CD1c-positive myeloid dendritic cell (primary cell): ENCODE measurements around the gene MICALL1.
"Not testable (repeated sequence)": the region's sequence is repeated elsewhere in the genome, so short reads cannot be mapped to it uniquely, and the experiment has no call there.

Experiments
- DNase-seq: peaks from one replicate; pipeline ENCODE4 v3.0.0-alpha.2; 2016; ENCODE audit errors: extremely low spot score

Gene MICALL1

DNA sequence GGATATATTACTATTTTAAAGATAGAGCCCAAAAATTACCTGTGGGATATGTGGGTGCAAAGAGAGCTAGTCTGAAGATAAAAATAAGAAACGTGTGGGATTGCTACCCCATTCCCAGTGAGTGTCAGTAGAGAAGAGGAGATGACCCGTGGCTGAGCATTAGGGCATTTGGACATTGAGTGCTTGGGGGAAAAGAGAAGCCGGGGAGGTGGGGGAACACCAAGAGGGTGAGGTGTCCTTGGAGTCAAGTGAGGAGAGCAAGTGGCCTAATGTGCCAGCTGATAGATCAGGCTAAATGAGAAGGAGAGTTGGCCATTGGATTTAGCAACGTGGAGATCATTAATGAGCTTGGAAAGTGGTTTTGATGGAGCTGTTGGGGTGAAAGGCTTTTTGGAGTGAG lies 48.6 kb downstream of the MICALL1 start:
- DNase-seq, result no peak

DNA sequence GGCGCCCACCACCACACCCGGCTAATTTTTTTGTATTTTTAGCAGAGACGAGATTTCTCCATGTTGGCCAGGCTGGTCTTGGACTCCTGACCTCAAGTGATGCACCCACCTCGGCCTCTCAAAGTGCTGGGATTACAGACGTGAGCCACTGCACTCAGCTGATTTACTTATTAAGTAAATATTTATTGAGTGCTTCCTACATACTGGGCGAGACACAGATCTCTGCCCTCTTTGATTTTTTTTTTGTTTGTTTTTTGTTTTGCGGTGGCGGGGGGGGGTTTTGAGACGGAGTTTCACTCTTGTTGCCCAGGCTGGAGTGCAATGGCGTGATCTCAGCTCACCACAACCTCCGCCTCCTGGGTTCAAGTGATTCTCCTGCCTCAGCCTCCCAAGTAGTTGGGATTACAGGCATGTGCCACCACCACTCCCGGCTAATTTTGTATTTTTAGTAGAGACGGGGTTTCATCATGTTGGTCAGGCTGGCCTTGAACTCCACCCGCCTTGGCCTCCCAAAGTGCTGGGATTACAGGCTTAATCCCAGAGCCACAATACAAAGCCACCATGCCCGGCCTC lies 49.8 kb downstream of the MICALL1 start:
- not testable (repeated sequence) for DNase-seq

DNA sequence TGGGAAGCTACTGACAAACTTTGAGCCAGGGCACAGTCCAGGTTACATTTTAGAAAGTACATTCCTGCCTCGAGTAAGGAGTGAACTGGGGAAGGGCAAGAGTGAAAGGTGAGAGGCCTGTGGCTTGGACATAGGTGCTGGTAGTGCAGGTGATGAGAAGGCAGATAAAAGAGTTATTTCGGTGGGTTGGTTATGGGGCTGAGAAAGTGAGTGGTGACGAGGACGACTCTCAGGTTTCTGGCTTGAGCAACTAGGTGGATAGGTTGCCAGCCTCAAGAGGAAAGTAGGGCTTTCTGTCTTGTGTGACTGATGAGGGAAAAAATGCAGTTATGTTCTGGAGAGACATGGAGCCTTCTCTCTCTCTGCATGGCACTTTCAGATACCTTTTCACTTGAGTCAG lies 51.1 kb downstream of the MICALL1 start:
- no peak for DNase-seq

DNA sequence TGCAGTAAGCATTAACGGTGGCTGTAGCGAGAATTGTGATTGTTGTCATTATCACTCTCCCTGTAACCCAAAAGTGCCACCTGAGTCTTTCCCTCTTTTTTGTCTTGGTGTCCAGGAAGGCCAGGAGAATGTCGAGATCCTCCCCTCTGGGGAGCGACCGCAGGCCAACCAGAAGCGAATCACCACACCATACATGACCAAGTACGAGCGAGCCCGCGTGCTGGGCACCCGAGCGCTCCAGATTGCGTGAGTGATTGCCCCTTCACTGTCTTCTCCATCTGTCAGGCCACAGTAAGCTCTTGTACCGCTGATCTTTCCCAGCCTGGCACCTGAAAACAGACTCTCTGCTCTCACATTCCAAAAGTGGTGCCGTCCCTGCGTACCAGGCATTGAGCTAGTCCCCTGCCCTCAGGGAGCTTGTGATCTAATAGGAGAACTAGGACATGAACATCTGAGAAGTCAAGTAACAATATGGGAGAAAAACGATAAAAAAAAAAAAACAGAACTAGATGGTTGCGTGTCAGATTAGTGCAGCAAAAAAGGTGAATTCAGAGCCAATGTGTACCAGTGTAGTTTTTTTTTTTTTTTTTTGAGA lies 53.2 kb downstream of the MICALL1 start:
- no peak for DNase-seq

DNA sequence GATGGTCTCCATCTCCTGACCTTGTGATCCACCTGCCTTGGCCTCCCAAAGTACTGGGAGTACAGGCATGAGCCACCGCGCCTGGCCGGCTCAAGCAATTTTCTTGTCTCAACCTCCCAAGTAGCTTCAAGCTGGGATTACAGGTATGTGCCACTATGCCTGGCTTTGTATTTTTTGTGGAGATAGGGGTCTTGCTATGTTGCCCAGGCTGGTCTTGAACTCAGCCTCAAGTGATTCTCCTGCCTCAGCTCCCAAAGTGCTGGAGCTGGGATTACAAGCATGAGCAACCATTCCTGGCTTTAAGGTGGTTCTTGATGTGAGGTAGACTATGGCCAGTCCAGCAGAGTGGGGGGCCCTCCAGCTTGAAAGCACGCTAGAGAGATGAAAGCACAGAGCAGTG lies 55.0 kb downstream of the MICALL1 start:
- no peak for DNase-seq

DNA sequence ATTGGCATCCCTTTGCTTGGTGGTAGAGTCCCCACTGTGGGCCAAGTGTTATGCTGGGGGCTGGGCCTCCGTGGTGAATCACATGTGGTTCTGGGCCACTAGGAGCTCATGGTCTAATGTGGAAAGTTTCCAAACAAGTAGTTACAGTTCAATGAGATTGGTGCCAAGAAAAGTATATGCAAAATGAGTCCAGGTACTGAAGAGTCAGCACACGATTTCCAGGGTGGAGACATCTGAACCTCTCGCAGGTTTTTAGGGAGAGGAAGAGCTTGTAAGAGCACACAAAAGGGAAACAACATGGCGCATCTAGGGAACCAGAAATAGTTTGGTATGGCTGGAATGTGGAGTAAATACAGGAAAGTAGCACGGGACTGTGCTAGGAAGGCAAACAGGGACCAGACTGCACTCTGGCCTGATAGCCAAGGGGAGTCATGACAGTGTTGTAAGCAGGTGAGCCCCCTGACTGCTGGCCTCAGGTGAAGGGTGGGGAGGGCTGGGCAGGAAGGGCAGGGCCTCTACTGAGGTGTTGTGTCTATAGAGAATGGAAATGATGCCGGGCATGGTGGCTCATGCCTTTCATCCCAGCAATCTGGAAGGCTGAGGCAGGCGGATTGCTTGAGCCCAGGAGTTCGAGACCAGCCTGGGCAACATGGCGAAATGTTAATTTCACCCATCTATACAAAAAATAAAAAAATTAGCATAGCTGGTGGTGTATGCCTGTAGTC lies 60.0 kb downstream of the MICALL1 start:
- no peak for DNase-seq

DNA sequence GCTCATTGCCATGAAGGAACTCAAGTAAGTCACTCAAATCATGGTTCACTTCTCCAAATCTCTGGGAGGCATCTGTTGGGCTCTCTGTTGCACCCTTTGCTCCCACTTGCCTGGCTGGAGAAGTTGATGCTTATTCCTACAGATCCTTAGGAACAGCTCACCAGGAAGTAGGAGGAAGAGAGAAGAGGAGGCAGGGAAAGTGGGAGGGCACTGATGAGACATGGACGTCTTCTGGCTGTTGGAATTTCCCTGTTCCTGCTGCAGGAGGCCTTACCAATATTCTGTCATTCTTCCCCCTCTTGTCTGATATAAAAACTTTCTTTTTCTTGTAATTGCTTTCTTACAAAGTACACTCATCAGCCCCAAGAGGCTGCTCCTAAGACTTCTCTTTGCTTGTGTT lies 61.0 kb downstream of the MICALL1 start:
- DNase-seq, result no peak

DNA sequence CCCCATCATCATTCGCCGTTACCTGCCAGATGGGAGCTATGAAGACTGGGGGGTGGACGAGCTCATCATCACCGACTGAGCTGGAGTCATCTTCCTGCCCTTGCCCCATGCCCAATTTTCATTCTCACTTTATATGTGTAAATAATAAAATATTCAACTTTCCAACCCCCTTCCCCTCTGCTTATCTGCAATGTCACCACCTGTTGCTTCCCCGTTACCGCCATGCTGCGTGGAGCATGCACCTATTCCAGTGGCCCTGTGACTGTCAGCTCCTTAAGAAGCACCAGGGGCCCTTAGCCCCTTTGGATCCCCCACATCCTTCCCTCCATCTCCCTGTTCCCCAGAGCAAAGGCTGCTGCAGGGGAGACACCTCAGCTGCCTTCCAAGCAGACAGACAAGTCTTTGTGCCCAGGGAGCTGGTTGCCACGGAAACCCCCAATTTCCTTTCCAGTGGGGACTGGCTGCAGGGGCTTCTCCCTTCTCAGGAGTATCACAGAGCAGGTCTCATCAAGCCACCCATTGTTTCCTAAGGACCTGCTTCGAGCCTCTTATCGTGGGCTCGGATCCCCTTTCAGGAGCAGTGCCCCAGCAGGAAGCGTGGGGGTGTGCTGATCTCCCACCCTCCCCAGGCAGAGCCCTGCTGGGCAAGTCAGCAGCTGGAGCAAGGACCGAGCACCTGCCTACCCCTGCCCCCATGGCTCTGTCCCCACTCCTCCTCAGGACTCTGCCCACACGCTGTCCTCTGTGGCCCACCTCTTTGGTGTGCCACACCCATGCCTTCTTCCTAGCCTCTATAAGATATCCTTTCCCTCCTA lies 61.7 kb downstream of the MICALL1 start:
- DNase-seq, result no peak

DNA sequence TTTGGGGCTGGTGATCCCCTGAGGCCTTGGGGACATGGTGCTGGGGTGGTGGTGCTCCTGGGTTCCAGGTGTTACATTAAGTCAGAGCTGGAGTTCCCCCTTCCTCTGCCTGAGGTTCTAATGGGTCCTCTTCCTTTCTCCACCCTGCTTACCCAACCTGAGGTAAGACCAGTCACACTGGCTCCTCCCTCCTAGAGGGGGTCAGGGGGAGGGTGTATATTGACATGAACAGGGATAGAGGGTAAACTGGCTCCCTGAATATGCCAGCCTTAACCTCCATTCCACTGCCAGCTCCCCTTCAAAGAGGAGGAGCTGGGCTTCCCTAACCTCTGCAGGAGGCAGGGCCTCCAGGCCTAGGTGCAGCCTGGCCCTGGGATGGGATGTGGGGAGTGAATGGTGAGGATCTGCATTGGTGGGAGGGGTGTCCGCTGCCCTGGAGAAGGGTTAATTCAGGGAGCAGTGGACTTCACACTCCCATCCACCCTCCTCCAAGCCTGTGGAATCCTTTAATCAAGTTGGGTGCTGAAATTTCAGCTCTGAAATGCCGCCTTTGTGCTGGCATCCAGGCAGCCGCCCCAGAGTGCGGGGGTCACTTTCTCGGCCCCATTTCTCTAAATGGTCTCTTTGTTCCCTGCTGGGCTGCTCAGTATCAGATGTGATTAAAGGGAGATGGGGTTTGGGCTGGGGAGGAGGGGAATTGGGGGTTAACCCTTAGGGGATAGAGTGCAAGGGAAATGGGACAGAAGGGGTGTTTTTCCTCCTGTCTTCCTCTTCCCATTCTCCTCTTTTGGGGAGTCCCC lies 62.6 kb downstream of the MICALL1 start:
- no peak for DNase-seq

DNA sequence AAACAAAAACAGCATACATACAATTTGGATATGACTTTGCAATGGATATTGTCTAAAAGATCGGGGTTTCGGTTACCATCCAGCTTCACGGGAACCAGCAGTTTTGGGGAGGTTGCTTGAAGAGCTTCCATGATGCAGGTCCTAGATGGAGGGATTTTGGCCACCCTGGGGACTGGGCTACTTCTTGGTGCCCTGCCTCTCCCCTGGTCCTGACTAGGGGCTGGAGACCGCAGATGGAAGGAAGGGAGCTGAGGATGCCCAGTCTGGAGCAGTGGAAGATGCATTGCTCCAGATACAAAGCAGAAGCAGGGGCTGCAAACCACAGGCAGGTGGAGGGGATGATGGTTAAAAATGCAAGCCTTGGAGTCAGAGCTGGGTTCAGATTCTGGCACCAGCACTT lies 64.8 kb downstream of the MICALL1 start:
- no peak for DNase-seq

DNA sequence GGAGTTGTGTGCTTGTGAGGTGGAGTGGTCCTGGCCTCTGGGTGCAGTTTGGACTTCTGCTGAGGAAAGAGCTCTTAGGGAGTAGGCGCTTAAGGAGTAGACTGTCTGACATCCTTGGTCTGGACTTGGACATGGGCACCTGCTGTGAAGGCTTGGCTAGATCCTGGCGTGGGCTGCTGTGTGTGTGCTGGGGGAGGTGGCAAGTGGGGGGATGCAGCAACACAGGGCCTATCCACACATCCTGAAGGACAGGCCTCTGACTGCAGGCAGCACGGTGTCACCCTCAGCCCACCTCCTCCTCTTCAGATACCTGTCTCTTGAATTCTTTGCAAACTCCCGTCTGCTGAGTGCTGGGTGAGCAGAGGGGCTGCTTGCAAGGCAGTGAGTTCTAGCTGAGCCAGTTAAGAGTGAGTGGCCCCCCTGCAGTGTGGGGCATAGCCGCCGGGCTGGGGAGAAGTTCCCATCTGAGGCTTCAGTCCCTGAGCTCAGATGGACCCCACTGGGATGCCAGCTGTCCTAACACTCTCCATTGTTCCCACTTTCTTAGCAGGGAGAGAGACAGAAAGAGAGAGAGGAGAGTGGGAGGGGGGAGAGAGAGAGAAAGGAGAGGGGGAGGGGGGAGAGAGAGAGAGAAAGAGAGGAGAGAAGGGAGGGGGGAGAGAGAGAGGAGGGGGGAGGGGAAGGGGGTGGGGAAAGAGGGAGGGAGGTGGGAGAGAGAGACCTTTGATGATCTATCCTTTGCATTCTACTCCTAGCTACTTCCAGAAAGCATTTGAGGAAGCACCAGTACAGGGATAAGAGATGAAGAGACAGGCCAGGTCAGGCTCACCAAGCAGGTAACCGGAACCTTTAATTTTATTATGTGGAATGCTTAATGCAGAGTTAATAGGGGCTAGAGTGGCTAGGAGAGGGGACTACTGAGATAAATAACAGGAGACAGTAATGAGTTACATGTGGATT lies 65.7 kb downstream of the MICALL1 start:
- DNase-seq, result no peak

DNA sequence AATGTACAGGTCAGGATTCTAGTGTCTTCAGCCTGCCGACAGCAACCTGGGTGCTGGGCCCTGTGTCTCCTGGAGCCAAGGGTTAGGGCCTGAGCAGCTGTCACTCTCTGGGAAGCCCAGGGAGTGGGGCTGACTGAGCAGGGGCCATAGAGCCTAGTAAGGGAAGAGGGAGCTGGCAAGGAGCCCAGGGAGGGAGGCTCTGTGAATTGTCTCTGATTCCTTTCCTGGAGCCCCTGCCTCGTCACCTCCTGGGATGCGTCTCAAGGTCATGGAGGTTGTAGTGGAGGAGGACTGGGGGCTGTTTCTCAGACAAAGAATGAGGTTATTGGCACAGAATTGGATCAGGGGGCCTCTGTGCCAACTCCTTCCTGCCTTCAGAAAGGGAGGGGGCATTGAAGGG lies 66.4 kb downstream of the MICALL1 start:
- DNase-seq, result no peak

DNA sequence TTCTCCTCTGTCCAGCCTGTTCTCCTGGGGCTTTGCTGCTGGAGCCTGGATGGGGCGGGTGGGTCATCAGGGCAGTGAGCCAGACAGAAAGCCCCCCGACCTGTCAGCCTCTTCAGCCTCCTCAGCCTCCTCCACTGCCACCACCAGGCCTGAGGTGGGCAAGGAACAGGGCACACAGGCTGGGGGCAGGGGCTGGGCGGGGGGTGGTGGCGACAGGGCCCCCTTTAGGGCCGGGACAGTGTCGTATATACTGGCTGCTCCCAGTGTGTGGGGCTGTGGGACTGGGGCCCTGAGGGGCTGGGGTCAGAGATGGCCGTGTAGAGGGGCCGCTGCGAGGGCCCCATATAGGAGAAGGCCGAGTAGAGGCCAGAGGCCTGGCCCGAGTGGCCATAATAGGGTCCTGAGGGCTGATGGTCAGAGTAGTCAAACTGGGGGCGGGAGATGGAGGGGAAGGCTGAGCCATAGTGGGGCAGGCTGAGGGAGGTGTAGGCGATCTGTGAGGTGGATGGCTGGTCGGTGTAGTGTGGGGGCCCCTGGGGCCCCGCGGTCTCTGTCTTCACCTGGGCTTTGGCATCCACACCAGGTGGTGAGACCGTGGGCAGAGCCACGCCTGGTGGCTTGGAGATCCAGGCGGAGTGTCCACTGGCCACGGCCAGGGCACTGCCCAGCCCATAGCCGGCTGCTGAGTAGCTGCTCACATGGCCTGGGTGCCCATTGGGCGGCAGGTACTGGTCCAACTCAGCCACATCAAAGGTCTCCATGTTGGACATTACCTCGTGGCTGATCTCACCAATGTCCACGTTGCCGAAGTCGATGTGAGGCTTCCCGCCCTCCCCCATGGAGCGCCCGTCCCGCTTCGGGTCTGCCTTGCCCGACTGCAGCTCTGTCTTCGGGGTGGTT lies 67.4 kb downstream of the MICALL1 start:
- DNase-seq, result no peak

DNA sequence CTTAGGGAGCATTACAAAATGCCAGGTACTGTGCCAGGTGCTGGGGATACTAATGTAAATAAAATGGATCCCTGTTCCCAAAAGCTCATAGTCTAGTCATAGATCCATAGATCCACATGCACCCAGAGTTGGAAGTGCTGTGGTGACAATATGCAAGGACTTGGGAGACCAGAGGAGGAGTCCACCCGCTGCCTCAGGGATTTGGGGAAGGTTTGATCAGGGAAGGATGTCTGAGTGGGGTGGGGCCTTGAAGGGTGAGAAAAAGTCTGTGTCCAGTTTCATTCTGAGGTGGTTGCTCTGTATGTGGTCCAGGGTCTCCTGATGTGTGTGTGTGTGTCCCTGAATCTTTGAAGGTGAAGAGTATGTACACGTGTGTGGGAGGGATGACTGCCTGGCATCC lies 69.1 kb downstream of the MICALL1 start:
- DNase-seq, result no peak

DNA sequence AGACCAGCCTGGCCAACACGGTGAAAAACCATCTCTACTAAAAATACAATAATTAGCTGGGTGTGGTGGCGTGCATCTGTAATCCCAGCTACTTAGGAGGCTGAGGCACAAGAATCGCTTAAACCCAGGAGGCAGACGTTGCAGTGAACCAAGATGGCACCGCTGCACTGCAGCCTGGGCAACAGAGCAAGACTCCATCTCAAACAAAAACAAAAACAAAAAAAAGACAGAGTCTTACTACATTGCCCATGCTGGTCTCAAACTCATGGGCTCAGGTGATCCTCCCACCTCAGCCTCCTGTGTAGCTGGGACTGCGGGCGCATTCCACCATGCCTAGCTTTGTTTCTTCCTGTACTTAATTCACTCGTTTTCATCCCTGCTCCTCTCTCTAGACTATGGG lies 69.9 kb downstream of the MICALL1 start:
- DNase-seq, result not testable (repeated sequence)

DNA sequence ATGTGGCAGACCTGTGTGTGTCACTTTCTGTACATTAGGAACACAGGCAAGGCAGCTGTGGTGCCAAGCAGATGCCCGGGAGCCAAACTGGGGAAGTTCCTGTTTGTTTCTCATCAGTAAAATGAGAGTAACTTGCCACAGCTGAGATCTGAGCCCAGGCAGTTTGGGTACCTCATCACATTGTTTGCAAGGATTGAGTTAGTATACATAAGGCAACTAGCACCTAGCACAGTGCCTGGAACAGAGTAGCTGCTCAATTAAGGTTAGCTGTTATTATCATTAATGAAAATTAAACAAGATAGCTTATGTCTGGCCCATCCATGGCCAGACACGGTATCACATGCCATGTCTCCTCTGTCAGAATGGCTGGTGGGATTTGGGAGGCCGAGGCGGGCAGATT lies 70.5 kb downstream of the MICALL1 start:
- DNase-seq, result no peak

DNA sequence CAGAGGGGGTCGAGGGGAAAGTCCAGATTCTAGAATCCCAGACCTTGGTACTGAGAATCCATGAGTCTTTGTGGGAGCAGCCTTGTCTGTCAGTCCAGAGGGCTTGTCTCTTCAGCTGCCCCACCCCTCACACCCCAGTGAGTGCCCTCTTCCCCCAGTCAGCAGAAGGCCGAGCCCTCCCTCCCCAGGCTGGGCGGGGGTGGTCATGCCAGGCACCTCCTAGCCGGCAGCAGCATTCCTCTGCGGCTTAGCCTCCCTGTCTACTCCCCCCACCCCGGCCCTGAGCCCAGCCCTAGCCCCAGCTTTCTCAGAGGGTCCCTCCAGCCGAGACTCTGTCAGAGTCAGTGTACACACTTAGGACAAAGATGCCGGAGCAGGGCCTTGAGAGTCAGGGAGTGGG lies 73.7 kb downstream of the MICALL1 start:
- no peak for DNase-seq

DNA sequence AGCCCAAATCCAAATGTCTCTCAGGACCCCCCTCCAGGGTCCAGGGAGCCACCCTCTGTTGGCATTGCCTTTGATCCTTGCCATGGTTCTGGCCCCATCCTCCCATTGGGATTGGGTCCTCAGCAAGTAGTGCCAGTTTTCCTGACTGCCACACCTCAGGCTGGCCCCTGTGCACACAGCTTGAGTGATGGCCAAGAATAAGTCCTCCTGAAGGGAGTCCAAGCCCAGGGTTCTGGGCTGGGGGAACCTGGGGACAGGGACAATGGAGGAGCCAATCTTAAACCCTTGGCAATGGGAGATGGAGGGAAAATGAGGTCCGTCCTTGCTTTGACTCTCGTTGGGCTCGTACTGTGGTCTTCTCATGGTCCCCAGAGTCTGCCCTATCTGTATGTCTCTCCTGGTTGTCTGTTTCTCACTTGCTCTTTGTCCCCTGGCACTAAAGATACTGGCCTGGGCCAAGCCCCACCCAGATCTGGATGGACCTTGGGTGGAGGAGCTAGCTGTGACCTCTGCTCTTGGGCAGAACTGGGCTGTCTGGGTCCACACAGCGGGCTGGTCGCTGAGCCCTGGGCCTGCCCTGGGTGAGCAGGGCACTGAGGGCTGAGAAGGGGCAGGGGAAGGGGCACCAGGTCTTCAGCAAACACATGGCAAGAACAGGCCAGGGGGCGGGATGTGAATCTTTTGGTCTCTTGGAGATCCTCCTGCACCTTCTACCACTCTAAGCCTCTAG lies 75.3 kb downstream of the MICALL1 start:
- DNase-seq, result no peak
